HEK293T (cell line): Measurements from ENCODE around the gene UMODL1.

ENCODE experiments used
- CTCF ChIA-PET: fragments of 350-600 bp; formaldehyde crosslinking; extraction: SDS; loops from one replicate; lab custom pipeline; 2021; ENCODE audit warnings: antibody characterized with exemption, inconsistent platforms; lab: Yijun Ruan, JAX
- POLR2A ChIA-PET: fragments of 350-600 bp; formaldehyde crosslinking; extraction: SDS; loops from one replicate; lab custom pipeline; 2020; ENCODE audit warnings: antibody characterized with exemption, inconsistent platforms; lab: Yijun Ruan, JAX
- DNase-seq: peaks from one replicate; pipeline ENCODE4 v3.0.0; 2012; ENCODE audit warnings: mixed read lengths; ENCODE audit errors: extremely low spot score
- ARNT ChIP-seq: fragments of 450-650 bp; IDR thresholded peaks from 2 replicates; pipeline ENCODE4 v1.6.1; 2017; ENCODE audit warnings: mild to moderate bottlenecking
- BHLHE40 ChIP-seq: fragments of 450-650 bp; IDR thresholded peaks from 2 replicates; pipeline ENCODE4 v1.6.1; 2016; ENCODE audit warnings: mild to moderate bottlenecking, moderate library complexity, borderline replicate concordance
- CTBP1 ChIP-seq: fragments of 450-650 bp; IDR thresholded peaks from 2 replicates; pipeline ENCODE4 v1.6.1; 2016; ENCODE audit warnings: borderline replicate concordance
- ELF4 ChIP-seq: fragments of 450-650 bp; IDR thresholded peaks from 2 replicates; pipeline ENCODE4 v1.6.1; 2017; ENCODE audit warnings: antibody characterized with exemption
- FOXA1 ChIP-seq: fragments of 450-650 bp; IDR thresholded peaks from 2 replicates; pipeline ENCODE4 v1.6.1; 2016; ENCODE audit warnings: mild to moderate bottlenecking
- FOXK2 ChIP-seq: fragments of 450-650 bp; IDR thresholded peaks from 2 replicates; pipeline ENCODE4 v1.6.1; 2016; ENCODE audit warnings: mild to moderate bottlenecking
- FOXM1 ChIP-seq: fragments of 450-650 bp; IDR thresholded peaks from 2 replicates; pipeline ENCODE4 v1.6.1; 2017; ENCODE audit warnings: mild to moderate bottlenecking, borderline replicate concordance
- HDGF ChIP-seq: fragments of 450-650 bp; IDR thresholded peaks from 2 replicates; pipeline ENCODE4 v1.6.1; 2017; ENCODE audit warnings: antibody characterized with exemption, borderline replicate concordance
- L3MBTL2 ChIP-seq: fragments of 450-650 bp; conservative IDR thresholded peaks from 2 replicates; pipeline ENCODE4 v1.6.1; 2016; ENCODE audit warnings: mild to moderate bottlenecking
- LEF1 ChIP-seq: fragments of 450-650 bp; IDR thresholded peaks from 2 replicates; pipeline ENCODE4 v1.6.1; 2017; ENCODE audit warnings: mild to moderate bottlenecking, borderline replicate concordance
- NFRKB ChIP-seq: fragments of 450-650 bp; IDR thresholded peaks from 2 replicates; pipeline ENCODE4 v1.6.1; 2016; ENCODE audit warnings: mild to moderate bottlenecking, moderate library complexity
- PKNOX1 ChIP-seq: fragments of 450-650 bp; IDR thresholded peaks from 2 replicates; pipeline ENCODE4 v1.6.1; 2016
- SP1 ChIP-seq: fragments of 450-650 bp; IDR thresholded peaks from 2 replicates; pipeline ENCODE4 v1.6.1; 2017
- SUZ12 ChIP-seq: fragments of 450-650 bp; IDR thresholded peaks from 2 replicates; pipeline ENCODE4 v1.6.1; 2016; ENCODE audit warnings: mild to moderate bottlenecking
- TARDBP ChIP-seq: fragments of 450-650 bp; IDR thresholded peaks from 2 replicates; pipeline ENCODE4 v1.6.1; 2016
- ZNF384 ChIP-seq: fragments of 450-650 bp; IDR thresholded peaks from 2 replicates; pipeline ENCODE4 v1.6.1; 2016

Gene UMODL1

DNA sequence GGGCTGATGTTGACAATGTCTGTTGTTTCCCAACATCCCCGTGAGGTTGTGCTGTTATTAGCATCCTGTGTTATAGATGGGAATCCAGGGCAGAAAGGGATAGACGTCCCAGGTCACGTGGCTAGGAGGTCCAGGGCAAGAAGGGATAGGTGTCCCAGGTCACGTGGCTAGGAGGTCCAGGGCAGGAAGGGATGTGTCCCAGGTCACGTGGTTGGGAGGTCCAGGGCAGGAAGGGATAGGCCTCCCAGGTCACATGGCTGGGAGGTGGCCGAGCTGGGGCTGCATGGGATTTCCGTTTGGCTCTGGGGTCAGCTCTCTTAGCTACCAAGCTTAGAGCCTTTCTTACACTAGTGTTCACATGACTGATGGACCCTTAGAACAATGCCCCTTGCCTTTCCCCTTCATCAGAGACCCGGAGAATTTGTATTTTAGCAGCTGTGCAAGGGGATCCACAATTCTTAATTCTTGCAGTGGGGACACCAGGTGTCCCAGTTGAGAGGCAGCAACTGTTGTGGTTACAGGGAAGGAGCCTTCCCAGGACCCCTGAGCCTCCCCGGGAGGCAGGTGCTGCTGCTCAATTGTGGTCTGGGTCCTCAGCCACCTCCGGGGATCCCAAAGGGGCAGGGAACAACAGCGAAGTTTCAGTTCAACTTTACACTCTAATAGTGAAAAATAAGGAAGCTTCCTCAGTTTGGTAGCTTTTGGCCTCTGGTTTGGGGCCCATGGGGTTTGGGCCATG lies 69.2 kb downstream of the UMODL1 start:
- ChIA-PET POLR2A (no interaction called here), CTCF (no interaction called here)
- DNase-seq: no peak
- no peak for TF ChIP-seq ARNT
- no peak for TF ChIP-seq LEF1
- no peak for TF ChIP-seq BHLHE40
- no peak for TF ChIP-seq FOXK2
- TF ChIP-seq HDGF: no peak
- no peak for TF ChIP-seq ZNF384
- no peak for TF ChIP-seq SUZ12
- no peak for TF ChIP-seq FOXM1
- TF ChIP-seq FOXA1: no peak
- no peak for TF ChIP-seq TARDBP
- no peak for TF ChIP-seq NFRKB
- no peak for TF ChIP-seq L3MBTL2
- TF ChIP-seq SP1: no peak
- TF ChIP-seq PKNOX1: no peak
- no peak for TF ChIP-seq ELF4
- TF ChIP-seq CTBP1: no peak

- TF ChIP-seq ZNF384 (no peak), BHLHE40 (no peak), L3MBTL2 (no peak), TARDBP (no peak), FOXM1 (no peak), NFRKB (no peak), SP1 (no peak), ELF4 (no peak), CTBP1 (no peak), HDGF (no peak), PKNOX1 (no peak)
- no peak for DNase-seq
- ChIA-PET CTCF (no interaction called here), POLR2A (no interaction called here)
These were observed 70.5 kb downstream of the UMODL1 start for GRCh38 chr21:42141643-42142042.

- no peak for DNase-seq
- ChIA-PET CTCF (no interaction called here), POLR2A (no interaction called here)
- TF ChIP-seq FOXA1: no peak
- TF ChIP-seq CTBP1: no peak
- no peak for TF ChIP-seq ELF4
- TF ChIP-seq TARDBP: no peak
- no peak for TF ChIP-seq FOXM1
- TF ChIP-seq SP1: no peak
- TF ChIP-seq NFRKB: no peak
- TF ChIP-seq BHLHE40: no peak
- TF ChIP-seq LEF1: no peak
- TF ChIP-seq FOXK2: no peak
- no peak for TF ChIP-seq PKNOX1
- TF ChIP-seq L3MBTL2: no peak
- no peak for TF ChIP-seq SUZ12
- no peak for TF ChIP-seq ARNT
- no peak for TF ChIP-seq ZNF384
- TF ChIP-seq HDGF: no peak
These were observed 71.0 kb downstream of the UMODL1 start for GRCh38 chr21:42142141-42142540.

DNA sequence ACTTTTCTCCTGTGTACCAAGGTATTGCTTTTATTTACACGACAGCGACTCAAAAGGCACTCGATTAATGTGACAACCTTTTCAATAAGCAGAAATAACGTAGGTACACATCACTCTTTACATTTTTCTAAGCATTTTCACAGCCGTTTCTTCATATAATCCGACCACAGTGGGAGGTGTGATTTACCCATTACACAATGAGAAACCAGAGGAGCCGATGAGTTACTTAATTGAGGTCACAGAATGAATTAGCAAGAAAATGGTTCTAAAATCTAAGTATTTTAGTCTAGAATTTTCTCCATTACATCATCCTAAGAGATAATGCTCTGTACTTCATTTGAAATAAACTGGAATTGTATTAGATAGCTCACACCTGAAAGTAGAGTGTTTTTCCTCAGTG lies 71.5 kb downstream of the UMODL1 start:
- TF ChIP-seq ZNF384: no peak
- TF ChIP-seq TARDBP: no peak
- no peak for TF ChIP-seq LEF1
- no peak for TF ChIP-seq HDGF
- no peak for TF ChIP-seq ARNT
- no peak for TF ChIP-seq L3MBTL2
- TF ChIP-seq FOXM1: no peak
- no peak for TF ChIP-seq PKNOX1
- no peak for TF ChIP-seq SP1
- no peak for TF ChIP-seq FOXA1
- TF ChIP-seq FOXK2: no peak
- no peak for TF ChIP-seq NFRKB
- no peak for TF ChIP-seq BHLHE40
- no peak for TF ChIP-seq SUZ12
- no peak for TF ChIP-seq CTBP1
- POLR2A ChIA-PET: no interaction called here
- no peak for DNase-seq
- CTCF ChIA-PET: interaction anchor here (0.6 kb wide), 1 partner anchor 31 kb away, joined by 5 read pairs; no protein-coding TSS in a partner anchor

DNA sequence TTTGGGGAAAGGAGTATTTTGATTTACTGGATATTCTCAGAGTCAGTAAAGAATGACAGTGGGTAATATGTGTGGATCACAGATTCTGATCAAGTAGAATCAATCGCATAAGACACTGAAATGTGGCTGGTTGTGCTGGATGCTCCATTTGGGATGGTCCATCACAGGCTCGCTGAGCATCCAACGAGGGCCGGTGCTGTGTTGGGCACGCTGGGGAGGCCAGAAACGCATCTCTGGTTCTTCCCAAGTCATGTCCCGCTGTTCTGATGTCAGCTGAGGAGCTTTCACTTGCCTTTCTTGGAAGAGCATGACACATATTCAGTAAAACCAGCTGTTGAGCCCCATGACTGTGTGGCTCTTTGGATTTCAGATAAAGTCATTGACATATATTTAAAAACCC lies 72.0 kb downstream of the UMODL1 start:
- DNase-seq: no peak
- ChIA-PET POLR2A (no interaction called here), CTCF (interaction anchor here (0.6 kb wide), 1 partner anchor 32 kb away, joined by 5 read pairs; no protein-coding TSS in a partner anchor)
- TF ChIP-seq SP1: no peak
- TF ChIP-seq NFRKB: no peak
- TF ChIP-seq TARDBP: no peak
- TF ChIP-seq FOXM1: no peak
- no peak for TF ChIP-seq SUZ12
- no peak for TF ChIP-seq L3MBTL2
- TF ChIP-seq FOXK2: no peak
- no peak for TF ChIP-seq BHLHE40
- TF ChIP-seq HDGF: no peak
- TF ChIP-seq CTBP1: no peak
- TF ChIP-seq ZNF384: no peak
- TF ChIP-seq PKNOX1: no peak
- TF ChIP-seq FOXA1: no peak
- no peak for TF ChIP-seq LEF1
- TF ChIP-seq ELF4: no peak
- no peak for TF ChIP-seq ARNT
